Measurements from ENCODE around the gene GOLGA8B.
A peak's percentile ranks its signal among the peaks of the same experiment; 100 is the strongest.
"Not testable (repeated sequence)": the region's sequence is repeated elsewhere in the genome, so short reads cannot be mapped to it uniquely, and the experiment has no call there.

The GOLGA8B gene

GRCh38 chr15:34583399-34584329, at the start of gene GOLGA8B:
GOLGA8B (minus strand) TSS chr15:34583651; CDS start chr15:34535912, 47,739 bp downstream.
- DNase-seq = peak; percentile 70 to 77

- DNase-seq = not testable (repeated sequence)
Measured at GRCh38 chr15:34633165-34633564, 49.7 kb upstream of the GOLGA8B start.

GRCh38 chr15:34628577-34629152, 45.2 kb upstream of the GOLGA8B start:
- no peak for DNase-seq

- DNase-seq = no peak
Measured at GRCh38 chr15:34625007-34625406, 41.6 kb upstream of the GOLGA8B start.

- no peak for DNase-seq
Measured at GRCh38 chr15:34621675-34622074, 38.2 kb upstream of the GOLGA8B start.

- no peak for DNase-seq
Measured at GRCh38 chr15:34620814-34621213, 37.4 kb upstream of the GOLGA8B start.

GRCh38 chr15:34620142-34620541, 36.7 kb upstream of the GOLGA8B start:
- DNase-seq = no peak

GRCh38 chr15:34619151-34619550, 35.7 kb upstream of the GOLGA8B start:
- no peak for DNase-seq

GRCh38 chr15:34618073-34618472, 34.6 kb upstream of the GOLGA8B start:
- no peak for DNase-seq

- no peak for DNase-seq
Measured at GRCh38 chr15:34616613-34617012, 33.2 kb upstream of the GOLGA8B start.

- no peak for DNase-seq
Measured at GRCh38 chr15:34613997-34614396, 30.5 kb upstream of the GOLGA8B start.

GRCh38 chr15:34613301-34613700, 29.9 kb upstream of the GOLGA8B start:
- DNase-seq = no peak

GRCh38 chr15:34610354-34610753, 26.9 kb upstream of the GOLGA8B start:
- DNase-seq = no peak

- no peak for DNase-seq
Measured at GRCh38 chr15:34609102-34610057, 25.9 kb upstream of the GOLGA8B start.

- DNase-seq = no peak
Measured at GRCh38 chr15:34608517-34608916, 25.1 kb upstream of the GOLGA8B start.

- no peak for DNase-seq
Measured at GRCh38 chr15:34607832-34608231, 24.4 kb upstream of the GOLGA8B start.

- DNase-seq = no peak
Measured at GRCh38 chr15:34606545-34606944, 23.1 kb upstream of the GOLGA8B start.

- DNase-seq = no peak
Measured at GRCh38 chr15:34606131-34606530, 22.7 kb upstream of the GOLGA8B start.

- no peak for DNase-seq
Measured at GRCh38 chr15:34603095-34603494, 19.6 kb upstream of the GOLGA8B start.

- DNase-seq = no peak
Measured at GRCh38 chr15:34600923-34601322, 17.5 kb upstream of the GOLGA8B start.

GRCh38 chr15:34598799-34599585, 15.5 kb upstream of the GOLGA8B start:
- no peak for DNase-seq

- DNase-seq = no peak
Measured at GRCh38 chr15:34597316-34597715, 13.9 kb upstream of the GOLGA8B start.

All from activated CD4-positive, alpha-beta T cell treated with anti-CD3 and anti-CD28 coated beads, Interleukin-2, amount 50 U/mL, for 4 hours (primary cell).